WI38 (cell line): ENCODE data around the gene SMURF2.

Experiments used
- H3K4me3 ChIP-seq: 2 replicates; pipeline ENCODE4 v1.5.1; 2011; ENCODE audit warnings: low read depth, mild to moderate bottlenecking, control low read depth, low read length
- TF ChIP-seq, protein P1 (sequence below): IDR thresholded peaks from 2 replicates; pipeline ENCODE4 v1.5.1; 2012; ENCODE audit warnings: low read depth, mild to moderate bottlenecking, control low read depth, low read length

The SMURF2 gene

GRCh38 chr17:64533784-64534183 is 128.3 kb downstream of the SMURF2 start:
- H3K4me3 ChIP-seq: no peak overlapping the region
- TF ChIP-seq, protein P1, sequence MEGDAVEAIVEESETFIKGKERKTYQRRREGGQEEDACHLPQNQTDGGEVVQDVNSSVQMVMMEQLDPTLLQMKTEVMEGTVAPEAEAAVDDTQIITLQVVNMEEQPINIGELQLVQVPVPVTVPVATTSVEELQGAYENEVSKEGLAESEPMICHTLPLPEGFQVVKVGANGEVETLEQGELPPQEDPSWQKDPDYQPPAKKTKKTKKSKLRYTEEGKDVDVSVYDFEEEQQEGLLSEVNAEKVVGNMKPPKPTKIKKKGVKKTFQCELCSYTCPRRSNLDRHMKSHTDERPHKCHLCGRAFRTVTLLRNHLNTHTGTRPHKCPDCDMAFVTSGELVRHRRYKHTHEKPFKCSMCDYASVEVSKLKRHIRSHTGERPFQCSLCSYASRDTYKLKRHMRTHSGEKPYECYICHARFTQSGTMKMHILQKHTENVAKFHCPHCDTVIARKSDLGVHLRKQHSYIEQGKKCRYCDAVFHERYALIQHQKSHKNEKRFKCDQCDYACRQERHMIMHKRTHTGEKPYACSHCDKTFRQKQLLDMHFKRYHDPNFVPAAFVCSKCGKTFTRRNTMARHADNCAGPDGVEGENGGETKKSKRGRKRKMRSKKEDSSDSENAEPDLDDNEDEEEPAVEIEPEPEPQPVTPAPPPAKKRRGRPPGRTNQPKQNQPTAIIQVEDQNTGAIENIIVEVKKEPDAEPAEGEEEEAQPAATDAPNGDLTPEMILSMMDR: no peak

- no peak overlapping the region for H3K4me3 ChIP-seq
- TF ChIP-seq, protein P1: no peak
These were observed 129.7 kb downstream of the SMURF2 start for GRCh38 chr17:64532409-64532808.

- TF ChIP-seq, protein P1: no peak
- H3K4me3 ChIP-seq: no peak overlapping the region
These were observed 130.1 kb downstream of the SMURF2 start for GRCh38 chr17:64531955-64532371.

GRCh38 chr17:64529221-64529620 is 132.9 kb downstream of the SMURF2 start:
- TF ChIP-seq, protein P1: no peak
- no peak overlapping the region for H3K4me3 ChIP-seq

GRCh38 chr17:64527914-64528313 is 134.2 kb downstream of the SMURF2 start:
- TF ChIP-seq, protein P1: no peak

DNA sequence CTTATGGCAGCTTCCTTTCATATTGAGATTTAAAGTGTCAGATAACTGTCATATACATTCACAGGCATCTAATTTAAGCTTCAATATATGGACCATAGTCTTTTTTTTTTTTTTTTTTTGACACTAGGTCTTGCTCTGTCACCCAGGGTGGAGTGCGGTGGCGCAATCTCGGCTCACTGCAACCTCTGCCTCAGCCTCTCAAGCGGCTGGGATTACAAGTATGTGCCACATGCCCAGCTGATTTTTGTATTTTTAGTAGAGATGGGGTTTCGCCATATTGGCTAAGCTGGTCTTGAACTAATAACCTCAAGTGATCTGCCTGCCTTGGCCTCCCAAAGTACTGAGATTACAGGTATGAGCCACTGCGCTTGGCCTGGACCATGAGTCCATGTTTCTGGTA is 141.7 kb downstream of the SMURF2 start:
- no peak overlapping the region for H3K4me3 ChIP-seq
- TF ChIP-seq, protein P1: no peak

More at GRCh38 chr17:64527914-64528313, 134.2 kb downstream of the SMURF2 start:
- no peak overlapping the region for H3K4me3 ChIP-seq

GRCh38 chr17:64519601-64520000 is 142.5 kb downstream of the SMURF2 start:
- H3K4me3 ChIP-seq: no peak overlapping the region
- TF ChIP-seq, protein P1: no peak
